Gastroesophageal sphincter (tissue), 4 donors: Measurements from ENCODE around the gene ROPN1. TPM values are rescaled to one million over a fixed set of nuclear protein-coding genes. Genes with fewer than 3 reads are reported as not detected.

Experiments used
- ATAC-seq: fragments of 150-250 bp; one replicate; pipeline ENCODE4 v1.9.1; 2016; ENCODE audit warnings: mild to moderate bottlenecking, moderate library complexity
- H3K27ac ChIP-seq, 4 donors: fragments of 200-600 bp; sonication (generic) in 3 of 4; 1 replicate in 3 of 4; 2 replicates in 1 of 4; pipeline ENCODE4 v1.5.1; 2016 to 2019
- H3K27me3 ChIP-seq: fragments of 200-600 bp; sonication (generic); one replicate; pipeline ENCODE4 v1.5.1; 2019
- H3K36me3 ChIP-seq, 2 donors: fragments of 200-600 bp; sonication (generic); one replicate each; pipeline ENCODE4 v1.5.1; 2019; ENCODE audit warnings: control low read depth in 1 of 2
- H3K4me1 ChIP-seq, 3 donors: fragments of 200-600 bp; sonication (generic); 1 replicate in 2 of 3; 2 replicates in 1 of 3; pipeline ENCODE4 v1.5.1; 2016 to 2019; ENCODE audit warnings: control low read depth in 2 of 3
- H3K4me3 ChIP-seq, 2 donors: fragments of 200-600 bp; sonication (generic); one replicate each; pipeline ENCODE4 v1.5.1; 2019; ENCODE audit warnings: mild to moderate bottlenecking in 1 of 2, moderate library complexity in 1 of 2
- H3K9me3 ChIP-seq, 3 donors: fragments of 200-600 bp; sonication (generic); one replicate each; pipeline ENCODE4 v1.5.1; 2017 to 2019; ENCODE audit warnings: control low read depth in 2 of 3
- CTCF ChIP-seq, 4 experiments: fragments of 200-600 bp in 2 of 4; fragments of 450-650 bp in 2 of 4; sonication (generic) in 1 of 4; IDR thresholded peaks; one replicate each; pipeline ENCODE4 v1.5.1; 2017 to 2019; ENCODE audit warnings: antibody characterized with exemption in 4 of 4, mild to moderate bottlenecking in 2 of 4, moderate library complexity in 2 of 4
- EP300 ChIP-seq: sonication (generic); formaldehyde crosslinking; IDR thresholded peaks from one replicate; pipeline ENCODE4 v1.6.1; 2017; ENCODE audit warnings: antibody characterized with exemption, mild to moderate bottlenecking
- POLR2A ChIP-seq, 2 donors: fragments of 450-650 bp; IDR thresholded peaks; one replicate each; pipeline ENCODE4 v1.6.1; 2017; ENCODE audit warnings: antibody characterized with exemption in 2 of 2, mild to moderate bottlenecking in 2 of 2, moderate library complexity in 1 of 2
- POLR2AphosphoS5 ChIP-seq: sonication (generic); formaldehyde crosslinking; IDR thresholded peaks from one replicate; pipeline ENCODE4 v1.6.1; 2017; ENCODE audit warnings: antibody characterized with exemption
- WGBS, 2 donors: methylation state at CpG; one replicate each; pipeline ENCODE4 v1.1.5; 2018; ENCODE audit warnings: low coverage in 1 of 2; 5-methylcytosine and 5-hydroxymethylcytosine counted together
- total RNA-seq, 4 donors: library from RNA; depleted of rRNA; stranded (reverse); fragments of >200 nt; gene quantifications; one replicate each; pipeline ENCODE4 v1.1.0, GENCODE V29; 2016

The ROPN1 gene
- total RNA-seq, 4 donors from 2014 or later, result 0.93 TPM; not detected in 3

DNA sequence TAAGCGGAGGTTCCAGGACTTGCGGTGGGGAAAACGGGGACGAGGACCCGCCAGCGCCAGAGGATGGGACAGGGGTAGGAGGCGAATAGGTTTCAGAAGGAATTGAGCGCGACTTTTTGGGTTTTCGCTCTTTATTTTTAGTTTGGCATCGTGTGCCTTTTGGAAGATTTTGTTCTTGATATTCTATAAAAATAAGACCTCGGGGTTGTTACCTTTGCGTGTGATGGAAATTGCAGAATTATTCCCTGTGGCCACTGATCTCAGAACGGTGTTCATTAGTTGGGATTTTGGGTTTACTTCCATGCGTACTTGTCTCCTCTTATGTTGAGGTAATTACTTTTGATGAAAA lies 30.4 kb downstream of the ROPN1 start:
- 2 to 4% methylated on average over 14 to 15 of the region's 15 CpGs for WGBS, 2 donors
- TF ChIP-seq POLR2A (IDR thresholded peaks at IDR 0.05) (no peak), POLR2AphosphoS5 (no peak), CTCF (IDR thresholded peaks at IDR 0.05) (no peak), EP300 (no peak)
- Histone ChIP-seq H3K9me3 (no peaks in the 10 kb centered on the region), H3K36me3 (no peaks in the 10 kb centered on the region), H3K4me3 (peak overlapping the region; percentile 74 to 93), H3K4me1 (peaks cover 3 to 15% (median 4%) of the 10 kb centered on the region in 3 donors), H3K27ac (peak overlapping the region; percentile 84 to 88 (median 86)), H3K27me3 (no peaks in the 10 kb centered on the region)
- ATAC-seq, result no peak

GRCh38 chr3:123960781-123961507 lies 31.0 kb downstream of the ROPN1 start, which contains the start of gene CCDC14:
CCDC14 (minus strand) TSS chr3:123961229; CDS start chr3:123961173, 56 bp downstream.
- Histone ChIP-seq H3K36me3 (no peaks in the 10 kb centered on the region), H3K4me1 (peaks cover 3 to 15% (median 4%) of the 10 kb centered on the region in 3 donors), H3K27me3 (no peaks in the 10 kb centered on the region), H3K9me3 (no peaks in the 10 kb centered on the region), H3K27ac (peak within 1 kb of the TSS; percentile 84 to 88 (median 86)), H3K4me3 (peak within 1 kb of the TSS; percentile 74 to 93)
- peak; percentile 100 for ATAC-seq
- TF ChIP-seq CTCF (IDR thresholded peaks at IDR 0.05) (no peak), POLR2AphosphoS5 (peak; percentile 82), POLR2A (IDR thresholded peaks at IDR 0.05) (peak; percentile 38 to 49), EP300 (no peak)
- WGBS, 2 donors, result 1% methylated on average over 24 of the region's 55 CpGs

DNA sequence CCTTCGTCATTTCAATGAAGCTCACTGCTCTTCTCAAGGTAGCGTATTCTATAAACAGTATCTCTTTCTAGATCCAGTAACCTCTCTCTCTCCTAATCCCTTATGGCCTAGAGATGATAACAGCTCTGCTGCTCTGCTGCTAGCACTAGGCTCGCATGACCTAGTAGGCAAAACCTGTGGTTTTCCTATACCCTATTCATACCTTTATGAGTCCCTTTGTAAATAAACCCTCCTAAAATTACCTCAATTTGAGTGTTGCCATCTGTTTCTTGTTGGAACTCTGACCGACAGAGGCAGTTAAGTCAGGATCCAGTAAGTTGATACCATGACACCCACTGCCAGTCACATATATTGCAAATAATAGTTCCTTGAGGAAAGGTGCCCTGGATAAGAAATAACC lies 38.2 kb downstream of the ROPN1 start:
- no peak overlapping the region for H3K4me3 ChIP-seq
- no peak for TF ChIP-seq POLR2A (IDR thresholded peaks at IDR 0.05)
- no peak for TF ChIP-seq CTCF (IDR thresholded peaks at IDR 0.05)
- TF ChIP-seq EP300, result no peak
- no peak for TF ChIP-seq POLR2AphosphoS5
- WGBS, 2 donors, result 75 to 87% methylated on average over 3 to 4 of the region's 4 CpGs
- peaks cover 0 to 54% of the 10 kb centered on the region in 2 donors for H3K36me3 ChIP-seq
- no peak overlapping the region for H3K27ac ChIP-seq
- H3K27me3 ChIP-seq, result no peaks in the 10 kb centered on the region
- no peaks in the 10 kb centered on the region for H3K4me1 ChIP-seq
- H3K9me3 ChIP-seq, result no peaks in the 10 kb centered on the region
- no peak for ATAC-seq

GRCh38 chr3:123952844-123953520 lies 38.9 kb downstream of the ROPN1 start:
- ATAC-seq, result no peak
- Histone ChIP-seq H3K4me3 (no peak overlapping the region), H3K36me3 (peaks cover 0 to 62% of the 10 kb centered on the region in 2 donors), H3K9me3 (no peaks in the 10 kb centered on the region), H3K27me3 (no peaks in the 10 kb centered on the region), H3K4me1 (no peaks in the 10 kb centered on the region), H3K27ac (no peak overlapping the region)
- TF ChIP-seq CTCF (IDR thresholded peaks at IDR 0.05), result no peak
- TF ChIP-seq POLR2AphosphoS5, result no peak
- TF ChIP-seq POLR2A (IDR thresholded peaks at IDR 0.05), result no peak
- TF ChIP-seq EP300, result no peak
- WGBS, 2 donors, result 89 to 100% methylated on average over 3 to 4 of the region's 4 CpGs
